ENCODE results near the gene FAM186B. TPM values are rescaled to one million over a fixed set of nuclear protein-coding genes. Genes with fewer than 3 reads are reported as not detected.

The FAM186B gene
- total RNA-seq, 1 donor = under 0.01 TPM

DNA sequence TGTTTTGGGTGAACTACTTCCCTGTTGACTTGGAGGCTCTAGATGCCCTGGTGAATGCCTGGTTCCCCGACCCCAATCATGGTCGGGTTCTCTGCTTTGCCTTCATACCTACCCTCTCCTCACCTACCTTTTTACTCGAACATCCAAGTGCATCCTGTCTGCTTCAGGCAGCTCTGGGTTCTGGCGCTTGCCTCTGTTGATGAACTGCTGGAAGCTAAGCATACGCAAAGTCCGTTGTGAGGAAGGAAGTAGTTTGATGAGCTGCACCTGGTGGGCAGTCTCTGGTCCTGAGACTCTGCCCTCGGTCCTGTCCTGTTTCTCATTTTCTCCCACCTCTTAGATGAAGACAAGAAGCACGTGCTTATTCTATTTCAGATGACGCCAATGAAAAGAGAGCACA, 53.0 kb downstream of the FAM186B start:
- no peak for DNase-seq (ENCODE audit: low read depth)
- TF ChIP-seq, protein P1, sequence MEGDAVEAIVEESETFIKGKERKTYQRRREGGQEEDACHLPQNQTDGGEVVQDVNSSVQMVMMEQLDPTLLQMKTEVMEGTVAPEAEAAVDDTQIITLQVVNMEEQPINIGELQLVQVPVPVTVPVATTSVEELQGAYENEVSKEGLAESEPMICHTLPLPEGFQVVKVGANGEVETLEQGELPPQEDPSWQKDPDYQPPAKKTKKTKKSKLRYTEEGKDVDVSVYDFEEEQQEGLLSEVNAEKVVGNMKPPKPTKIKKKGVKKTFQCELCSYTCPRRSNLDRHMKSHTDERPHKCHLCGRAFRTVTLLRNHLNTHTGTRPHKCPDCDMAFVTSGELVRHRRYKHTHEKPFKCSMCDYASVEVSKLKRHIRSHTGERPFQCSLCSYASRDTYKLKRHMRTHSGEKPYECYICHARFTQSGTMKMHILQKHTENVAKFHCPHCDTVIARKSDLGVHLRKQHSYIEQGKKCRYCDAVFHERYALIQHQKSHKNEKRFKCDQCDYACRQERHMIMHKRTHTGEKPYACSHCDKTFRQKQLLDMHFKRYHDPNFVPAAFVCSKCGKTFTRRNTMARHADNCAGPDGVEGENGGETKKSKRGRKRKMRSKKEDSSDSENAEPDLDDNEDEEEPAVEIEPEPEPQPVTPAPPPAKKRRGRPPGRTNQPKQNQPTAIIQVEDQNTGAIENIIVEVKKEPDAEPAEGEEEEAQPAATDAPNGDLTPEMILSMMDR (IDR thresholded peaks at IDR 0.05; ENCODE audit: insufficient read depth, low read depth, low read length) = no peak
- no peak overlapping the region for H3K4me3 ChIP-seq (ENCODE audit: low read depth, low read length)

DNA sequence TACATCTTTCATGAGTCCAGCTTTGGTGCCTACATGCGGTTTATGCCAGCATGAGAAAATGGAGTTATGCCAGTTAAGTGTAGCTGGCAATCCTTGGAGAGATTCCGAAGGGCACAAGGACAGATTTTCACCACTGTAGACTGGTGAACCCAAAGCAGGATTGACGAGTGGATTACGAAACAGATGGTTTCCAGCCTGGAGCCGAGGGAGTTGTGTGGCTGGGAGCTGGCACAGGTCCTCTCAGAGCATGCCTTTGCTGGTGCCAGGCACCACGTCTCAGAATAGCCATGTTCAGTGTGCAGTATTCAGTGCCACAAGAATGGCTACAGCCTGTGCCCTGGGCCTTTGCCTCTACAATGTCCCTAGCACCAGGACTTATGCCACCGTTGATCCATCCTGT, 53.4 kb downstream of the FAM186B start:
- TF ChIP-seq, protein P1 (IDR thresholded peaks at IDR 0.05; ENCODE audit: insufficient read depth, low read depth, low read length) = no peak
- DNase-seq (ENCODE audit: low read depth) = no peak
- no peak overlapping the region for H3K4me3 ChIP-seq (ENCODE audit: low read depth, low read length)

DNA sequence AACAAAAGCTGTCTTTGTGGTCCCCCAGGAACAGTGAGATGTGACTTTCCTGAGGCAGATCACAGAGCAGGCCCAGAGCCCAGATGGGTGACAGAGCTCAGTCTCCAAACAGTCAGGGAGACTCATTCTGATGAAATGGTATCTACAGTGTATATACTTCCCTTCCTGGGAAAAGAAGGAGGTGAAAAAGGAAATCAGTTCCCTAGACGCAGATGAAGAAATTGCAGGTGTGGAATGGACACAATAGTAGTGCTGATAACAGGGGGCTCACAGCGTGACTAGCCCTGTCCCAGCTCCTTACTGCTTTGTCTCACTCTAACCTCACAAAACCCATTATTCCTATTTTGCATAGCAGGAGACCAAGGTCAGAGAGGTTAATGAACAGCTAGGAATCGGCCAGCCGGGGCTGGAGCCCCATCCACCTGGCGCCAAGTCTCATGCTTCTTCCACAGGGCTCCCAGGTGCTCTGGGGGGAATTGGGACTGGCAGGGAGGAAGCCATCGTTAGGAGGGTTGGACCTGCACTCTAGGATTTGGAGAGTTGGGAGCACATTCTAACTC, 54.7 kb downstream of the FAM186B start:
- TF ChIP-seq, protein P1 (IDR thresholded peaks at IDR 0.05; ENCODE audit: insufficient read depth, low read depth, low read length) = no peak
- DNase-seq (ENCODE audit: low read depth) = no peak
- H3K4me3 ChIP-seq (ENCODE audit: low read depth, low read length) = no peak overlapping the region

- TF ChIP-seq, protein P1 (IDR thresholded peaks at IDR 0.05; ENCODE audit: insufficient read depth, low read depth, low read length) = no peak
- no peak overlapping the region for H3K4me3 ChIP-seq (ENCODE audit: low read depth, low read length)
- no peak for DNase-seq (ENCODE audit: low read depth)
These were observed 55.4 kb downstream of the FAM186B start for GRCh38 chr12:49549735-49550692.

DNA sequence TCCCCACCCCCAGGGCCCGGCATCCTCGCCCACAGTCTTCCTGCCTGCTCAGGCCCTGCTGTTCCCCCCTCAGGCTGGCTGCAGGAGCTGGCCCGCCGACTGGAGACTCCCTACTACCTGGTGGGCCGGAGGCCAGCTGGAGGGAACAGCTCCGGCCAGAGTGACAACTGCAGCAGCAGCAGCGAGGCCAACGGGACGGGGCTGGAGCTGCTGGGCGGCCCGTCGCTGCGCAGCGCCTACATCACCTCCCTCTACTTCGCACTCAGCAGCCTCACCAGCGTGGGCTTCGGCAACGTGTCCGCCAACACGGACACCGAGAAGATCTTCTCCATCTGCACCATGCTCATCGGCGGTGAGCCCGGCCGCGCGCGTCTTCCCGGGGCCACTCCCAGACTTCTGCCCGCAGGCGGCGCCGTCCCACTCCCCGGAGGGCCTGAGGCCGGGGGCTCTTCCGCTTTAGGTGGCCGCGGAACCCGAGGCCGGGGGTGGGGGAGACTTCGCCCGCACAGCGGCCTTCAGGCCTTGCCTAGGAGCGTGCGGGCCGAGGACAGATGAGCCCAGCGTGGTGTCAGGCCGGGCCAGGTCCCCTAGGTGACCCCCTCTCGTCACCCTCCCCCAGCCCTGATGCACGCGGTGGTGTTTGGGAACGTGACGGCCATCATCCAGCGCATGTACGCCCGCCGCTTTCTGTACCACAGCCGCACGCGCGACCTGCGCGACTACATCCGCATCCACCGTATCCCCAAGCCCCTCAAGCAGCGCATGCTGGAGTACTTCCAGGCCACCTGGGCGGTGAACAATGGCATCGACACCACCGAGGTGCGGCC, 56.4 kb downstream of the FAM186B start:
- peak overlapping the region; percentile 35 for H3K4me3 ChIP-seq (ENCODE audit: low read depth, low read length)
- DNase-seq (ENCODE audit: low read depth) = peak; percentile 17
- TF ChIP-seq, protein P1 (IDR thresholded peaks at IDR 0.05; ENCODE audit: insufficient read depth, low read depth, low read length) = peak; percentile 52

DNA sequence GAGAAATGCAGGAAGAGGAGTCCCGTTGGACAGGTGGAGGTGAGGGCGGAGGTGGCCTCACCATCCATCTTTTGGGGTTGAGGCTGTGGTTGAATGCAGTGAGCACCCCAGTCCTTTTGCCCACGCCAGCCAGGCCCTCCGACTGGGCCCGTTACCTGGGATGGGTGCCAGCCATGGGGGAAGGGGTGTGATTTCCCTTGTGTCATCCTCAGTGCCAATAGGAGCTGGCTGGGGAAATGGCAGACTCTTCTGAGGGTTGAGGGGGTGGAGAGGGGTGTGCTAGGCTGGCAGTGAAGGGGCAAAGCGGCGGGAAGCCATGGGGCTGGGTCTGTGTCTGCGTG, 57.0 kb downstream of the FAM186B start:
- TF ChIP-seq, protein P1 (IDR thresholded peaks at IDR 0.05; ENCODE audit: insufficient read depth, low read depth, low read length) = no peak
- H3K4me3 ChIP-seq (ENCODE audit: low read depth, low read length) = peak overlapping the region; percentile 35
- no peak for DNase-seq (ENCODE audit: low read depth)
